H1 (cell line): ENCODE data around the gene PCDHA7. TPM values are rescaled to one million over a fixed set of nuclear protein-coding genes. Genes with fewer than 3 reads are reported as not detected.

ENCODE experiments used
- CHD1 ChIP-seq: IDR thresholded peaks from 2 replicates; pipeline ENCODE4 v1.6.1; 2012; ENCODE audit warnings: low read depth, low read length, improper control_type of control experiment
- MAFK ChIP-seq: IDR thresholded peaks from 2 replicates; pipeline ENCODE4 v1.6.1; 2012; ENCODE audit warnings: low read depth, mild to moderate bottlenecking, improper control_type of control experiment, low read length
- POLR2AphosphoS5 ChIP-seq: IDR thresholded peaks from 2 replicates; pipeline ENCODE4 v1.6.1; 2011; ENCODE audit warnings: low read depth, low read length
- POU5F1 ChIP-seq: IDR thresholded peaks from 2 replicates; pipeline ENCODE4 v1.6.1; 2011; ENCODE audit warnings: low read depth, mild to moderate bottlenecking, low read length, moderate library complexity
- RBBP5 ChIP-seq: IDR thresholded peaks from 2 replicates; pipeline ENCODE4 v1.7.1; 2012; ENCODE audit warnings: low read depth, mild to moderate bottlenecking, inconsistent platforms, low read length, moderate library complexity, borderline replicate concordance
- SIRT6 ChIP-seq: IDR thresholded peaks from one replicate; pipeline ENCODE4 v1.7.1; 2012; ENCODE audit warnings: low read length, inconsistent platforms
- SP1 ChIP-seq: IDR thresholded peaks from 2 replicates; pipeline ENCODE4 v1.6.1; 2011; ENCODE audit warnings: low read depth, low read length
- SP4 ChIP-seq: IDR thresholded peaks from 2 replicates; pipeline ENCODE4 v1.6.1; 2012; ENCODE audit warnings: low read length, inconsistent platforms
- TAF1 ChIP-seq: IDR thresholded peaks from 2 replicates; pipeline ENCODE4 v1.6.1; 2011; ENCODE audit warnings: mild to moderate bottlenecking, low read depth, low read length
- YY1 ChIP-seq: IDR thresholded peaks from 2 replicates; pipeline ENCODE4 v1.6.1; 2011; ENCODE audit warnings: low read depth, mild to moderate bottlenecking, low read length
- polyA plus RNA-seq, 7 experiments: library from polyadenylated mRNA; depleted of rRNA in 3 of 7; stranded (reverse) in 5 of 7; unstranded in 2 of 7; fragments of >200 nt in 5 of 7; fragments of 200-250 nt in 2 of 7; gene quantifications; 1 replicate in 5 of 7; 2 replicates in 1 of 7; 4 replicates in 1 of 7; pipeline versions ENCODE4 v1.2.1 to v1.2.3, GENCODE V29; 2011 to 2013; ENCODE audit warnings: missing spikeins in 2 of 7, mixed read lengths in 2 of 7
- total RNA-seq: library from RNA; stranded (reverse); fragmentation: NEBNext Ultra II Directional; extraction: Animal tissue kit (Norgen Biotek cat#: 25700); gene quantifications from 2 replicates; pipeline ENCODE4 v1.2.1, GENCODE V29; 2021
- TF ChIP-seq, protein P1 (sequence below): fragments of 300-600 bp; sonication (generic); IDR thresholded peaks from 2 replicates; pipeline ENCODE4 v1.7.1; 2012; ENCODE audit warnings: low read length, moderate library complexity, mild to moderate bottlenecking, inconsistent platforms; ENCODE audit not compliant: insufficient replicate concordance

The PCDHA7 gene
- total and polyA plus RNA-seq, 2 of the 8 experiments (the other 6 are each of a cell fraction or from before 2014, with no cell fraction given) = 0.86 to 1.6 TPM

DNA sequence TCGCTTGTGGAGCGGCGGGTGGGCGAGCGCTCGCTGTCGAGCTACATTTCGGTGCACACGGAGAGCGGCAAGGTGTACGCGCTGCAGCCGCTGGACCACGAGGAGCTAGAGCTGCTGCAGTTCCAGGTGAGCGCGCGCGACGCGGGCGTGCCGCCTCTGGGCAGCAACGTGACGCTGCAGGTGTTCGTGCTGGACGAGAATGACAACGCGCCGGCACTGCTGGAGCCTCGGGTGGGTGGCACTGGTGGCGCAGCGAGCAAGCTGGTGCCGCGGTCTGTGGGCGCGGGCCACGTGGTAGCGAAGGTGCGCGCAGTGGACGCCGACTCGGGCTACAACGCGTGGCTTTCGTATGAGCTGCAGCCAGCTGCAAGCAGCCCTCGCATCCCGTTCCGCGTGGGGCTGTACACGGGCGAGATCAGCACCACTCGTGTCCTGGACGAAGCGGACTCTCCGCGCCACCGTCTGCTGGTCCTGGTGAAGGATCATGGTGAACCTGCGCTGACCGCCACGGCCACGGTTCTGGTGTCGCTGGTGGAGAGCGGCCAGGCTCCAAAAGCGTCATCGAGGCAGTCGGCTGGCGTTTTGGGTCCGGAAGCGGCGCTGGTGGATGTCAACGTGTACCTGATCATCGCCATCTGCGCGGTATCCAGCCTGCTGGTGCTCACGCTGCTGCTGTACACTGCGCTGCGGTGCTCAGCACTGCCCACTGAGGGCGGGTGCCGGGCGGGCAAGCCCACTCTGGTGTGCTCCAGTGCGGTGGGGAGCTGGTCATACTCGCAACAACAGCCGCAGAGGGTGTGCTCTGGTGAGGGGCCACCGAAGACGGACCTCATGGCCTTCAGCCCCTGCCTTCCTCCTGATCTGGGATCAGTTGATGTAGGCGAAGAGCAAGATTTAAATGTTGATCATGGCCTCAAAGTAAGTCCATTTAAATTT lies 9.0 kb downstream of the PCDHA7 start (continued):
- TF ChIP-seq, protein P1, sequence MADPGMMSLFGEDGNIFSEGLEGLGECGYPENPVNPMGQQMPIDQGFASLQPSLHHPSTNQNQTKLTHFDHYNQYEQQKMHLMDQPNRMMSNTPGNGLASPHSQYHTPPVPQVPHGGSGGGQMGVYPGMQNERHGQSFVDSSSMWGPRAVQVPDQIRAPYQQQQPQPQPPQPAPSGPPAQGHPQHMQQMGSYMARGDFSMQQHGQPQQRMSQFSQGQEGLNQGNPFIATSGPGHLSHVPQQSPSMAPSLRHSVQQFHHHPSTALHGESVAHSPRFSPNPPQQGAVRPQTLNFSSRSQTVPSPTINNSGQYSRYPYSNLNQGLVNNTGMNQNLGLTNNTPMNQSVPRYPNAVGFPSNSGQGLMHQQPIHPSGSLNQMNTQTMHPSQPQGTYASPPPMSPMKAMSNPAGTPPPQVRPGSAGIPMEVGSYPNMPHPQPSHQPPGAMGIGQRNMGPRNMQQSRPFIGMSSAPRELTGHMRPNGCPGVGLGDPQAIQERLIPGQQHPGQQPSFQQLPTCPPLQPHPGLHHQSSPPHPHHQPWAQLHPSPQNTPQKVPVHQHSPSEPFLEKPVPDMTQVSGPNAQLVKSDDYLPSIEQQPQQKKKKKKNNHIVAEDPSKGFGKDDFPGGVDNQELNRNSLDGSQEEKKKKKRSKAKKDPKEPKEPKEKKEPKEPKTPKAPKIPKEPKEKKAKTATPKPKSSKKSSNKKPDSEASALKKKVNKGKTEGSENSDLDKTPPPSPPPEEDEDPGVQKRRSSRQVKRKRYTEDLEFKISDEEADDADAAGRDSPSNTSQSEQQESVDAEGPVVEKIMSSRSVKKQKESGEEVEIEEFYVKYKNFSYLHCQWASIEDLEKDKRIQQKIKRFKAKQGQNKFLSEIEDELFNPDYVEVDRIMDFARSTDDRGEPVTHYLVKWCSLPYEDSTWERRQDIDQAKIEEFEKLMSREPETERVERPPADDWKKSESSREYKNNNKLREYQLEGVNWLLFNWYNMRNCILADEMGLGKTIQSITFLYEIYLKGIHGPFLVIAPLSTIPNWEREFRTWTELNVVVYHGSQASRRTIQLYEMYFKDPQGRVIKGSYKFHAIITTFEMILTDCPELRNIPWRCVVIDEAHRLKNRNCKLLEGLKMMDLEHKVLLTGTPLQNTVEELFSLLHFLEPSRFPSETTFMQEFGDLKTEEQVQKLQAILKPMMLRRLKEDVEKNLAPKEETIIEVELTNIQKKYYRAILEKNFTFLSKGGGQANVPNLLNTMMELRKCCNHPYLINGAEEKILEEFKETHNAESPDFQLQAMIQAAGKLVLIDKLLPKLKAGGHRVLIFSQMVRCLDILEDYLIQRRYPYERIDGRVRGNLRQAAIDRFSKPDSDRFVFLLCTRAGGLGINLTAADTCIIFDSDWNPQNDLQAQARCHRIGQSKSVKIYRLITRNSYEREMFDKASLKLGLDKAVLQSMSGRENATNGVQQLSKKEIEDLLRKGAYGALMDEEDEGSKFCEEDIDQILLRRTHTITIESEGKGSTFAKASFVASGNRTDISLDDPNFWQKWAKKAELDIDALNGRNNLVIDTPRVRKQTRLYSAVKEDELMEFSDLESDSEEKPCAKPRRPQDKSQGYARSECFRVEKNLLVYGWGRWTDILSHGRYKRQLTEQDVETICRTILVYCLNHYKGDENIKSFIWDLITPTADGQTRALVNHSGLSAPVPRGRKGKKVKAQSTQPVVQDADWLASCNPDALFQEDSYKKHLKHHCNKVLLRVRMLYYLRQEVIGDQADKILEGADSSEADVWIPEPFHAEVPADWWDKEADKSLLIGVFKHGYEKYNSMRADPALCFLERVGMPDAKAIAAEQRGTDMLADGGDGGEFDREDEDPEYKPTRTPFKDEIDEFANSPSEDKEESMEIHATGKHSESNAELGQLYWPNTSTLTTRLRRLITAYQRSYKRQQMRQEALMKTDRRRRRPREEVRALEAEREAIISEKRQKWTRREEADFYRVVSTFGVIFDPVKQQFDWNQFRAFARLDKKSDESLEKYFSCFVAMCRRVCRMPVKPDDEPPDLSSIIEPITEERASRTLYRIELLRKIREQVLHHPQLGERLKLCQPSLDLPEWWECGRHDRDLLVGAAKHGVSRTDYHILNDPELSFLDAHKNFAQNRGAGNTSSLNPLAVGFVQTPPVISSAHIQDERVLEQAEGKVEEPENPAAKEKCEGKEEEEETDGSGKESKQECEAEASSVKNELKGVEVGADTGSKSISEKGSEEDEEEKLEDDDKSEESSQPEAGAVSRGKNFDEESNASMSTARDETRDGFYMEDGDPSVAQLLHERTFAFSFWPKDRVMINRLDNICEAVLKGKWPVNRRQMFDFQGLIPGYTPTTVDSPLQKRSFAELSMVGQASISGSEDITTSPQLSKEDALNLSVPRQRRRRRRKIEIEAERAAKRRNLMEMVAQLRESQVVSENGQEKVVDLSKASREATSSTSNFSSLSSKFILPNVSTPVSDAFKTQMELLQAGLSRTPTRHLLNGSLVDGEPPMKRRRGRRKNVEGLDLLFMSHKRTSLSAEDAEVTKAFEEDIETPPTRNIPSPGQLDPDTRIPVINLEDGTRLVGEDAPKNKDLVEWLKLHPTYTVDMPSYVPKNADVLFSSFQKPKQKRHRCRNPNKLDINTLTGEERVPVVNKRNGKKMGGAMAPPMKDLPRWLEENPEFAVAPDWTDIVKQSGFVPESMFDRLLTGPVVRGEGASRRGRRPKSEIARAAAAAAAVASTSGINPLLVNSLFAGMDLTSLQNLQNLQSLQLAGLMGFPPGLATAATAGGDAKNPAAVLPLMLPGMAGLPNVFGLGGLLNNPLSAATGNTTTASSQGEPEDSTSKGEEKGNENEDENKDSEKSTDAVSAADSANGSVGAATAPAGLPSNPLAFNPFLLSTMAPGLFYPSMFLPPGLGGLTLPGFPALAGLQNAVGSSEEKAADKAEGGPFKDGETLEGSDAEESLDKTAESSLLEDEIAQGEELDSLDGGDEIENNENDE = no peak
- TF ChIP-seq TAF1 = no peak
- TF ChIP-seq RBBP5 = no peak
- TF ChIP-seq POLR2AphosphoS5 = no peak
- no peak for TF ChIP-seq MAFK
- TF ChIP-seq YY1 = no peak
- no peak for TF ChIP-seq SP1
- no peak for TF ChIP-seq SIRT6
- TF ChIP-seq CHD1 = no peak
- no peak for TF ChIP-seq POU5F1
- TF ChIP-seq SP4 = no peak
